Bronchial epithelial cell (primary cell): Measurements from ENCODE around the gene PCDHB4. TPM values are rescaled to one million over a fixed set of nuclear protein-coding genes. Genes with fewer than 3 reads are reported as not detected.
"Not testable (repeated sequence)": the region's sequence is repeated elsewhere in the genome, so short reads cannot be mapped to it uniquely, and the experiment has no call there.

Experiments used
- DNase-seq: peaks from one replicate; pipeline ENCODE4 v3.0.0-alpha.2; 2010; ENCODE audit warnings: low read depth
- FAIRE-seq: peaks from 2 replicates; lab custom pipeline; 2011; peaks lifted over from hg19 to GRCh38; lab: Jason Lieb, UNC
- H3K27me3 ChIP-seq: 2 replicates; pipeline ENCODE4 v1.5.1; 2011; ENCODE audit warnings: low read length; ENCODE audit not compliant: control insufficient read depth, insufficient read depth
- H3K36me3 ChIP-seq: 2 replicates; pipeline ENCODE4 v1.5.1; 2011; ENCODE audit warnings: low read length; ENCODE audit not compliant: control insufficient read depth, insufficient read depth
- H3K4me3 ChIP-seq: 2 replicates; pipeline ENCODE4 v1.5.1; 2011; ENCODE audit warnings: mild to moderate bottlenecking, low read depth, low read length, control low read depth
- CTCF ChIP-seq: IDR thresholded peaks from 2 replicates; pipeline ENCODE4 v1.5.1; 2011; ENCODE audit warnings: mild to moderate bottlenecking, moderate library complexity, low read length, control low read depth, inconsistent platforms; ENCODE audit not compliant: insufficient read depth, severe bottlenecking
- total RNA-seq: library from RNA; depleted of rRNA; stranded (reverse); fragments of >200 nt; gene quantifications from 2 replicates; pipeline ENCODE4 v1.2.1, GENCODE V29; 2014

The PCDHB4 gene
- total RNA-seq, 1 donor from 2014 or later, result not detected

DNA sequence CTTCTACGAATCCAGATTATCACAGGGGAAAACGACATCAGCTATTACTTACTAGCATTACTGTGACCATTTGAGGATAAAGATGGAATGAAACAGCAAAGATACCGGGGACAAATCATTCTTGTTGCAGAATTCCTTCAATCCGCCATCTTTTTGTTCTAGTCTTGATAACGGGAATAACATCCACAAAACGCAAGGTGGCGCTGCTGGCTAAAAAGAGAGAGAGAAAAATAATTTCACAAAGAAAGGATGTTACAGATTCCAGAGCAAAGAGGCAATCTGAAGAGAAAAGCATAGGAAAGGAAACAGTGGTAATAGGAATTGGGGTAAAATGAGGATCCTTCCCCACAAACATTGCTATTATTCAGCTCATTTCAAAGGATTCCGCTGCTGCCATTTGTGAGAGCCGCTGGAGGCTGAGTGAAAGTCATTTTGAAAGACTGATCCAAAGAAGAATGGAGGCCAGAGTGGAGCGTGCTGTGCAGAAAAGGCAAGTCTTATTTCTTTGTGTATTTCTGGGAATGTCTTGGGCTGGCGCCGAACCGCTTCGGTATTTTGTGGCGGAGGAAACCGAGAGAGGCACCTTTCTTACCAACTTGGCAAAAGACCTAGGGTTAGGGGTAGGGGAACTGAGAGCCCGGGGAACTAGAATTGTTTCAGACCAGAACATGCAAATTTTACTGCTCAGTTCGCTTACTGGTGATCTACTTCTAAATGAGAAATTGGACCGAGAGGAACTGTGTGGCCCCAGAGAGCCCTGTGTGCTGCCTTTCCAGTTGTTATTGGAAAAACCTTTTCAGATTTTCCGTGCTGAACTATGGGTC lies 51.0 kb downstream of the PCDHB4 start, which contains the start of gene PCDHB7:
Gene PCDHB7 (plus strand): TSS at position 264 of the 824 bp plus-strand sequence. CDS start 192 bp downstream, at position 456.
- no peak for DNase-seq
- no peak for FAIRE-seq
- H3K4me3 ChIP-seq, result no peak within 1 kb of the TSS
- peak; percentile 23 for TF ChIP-seq CTCF
- H3K36me3 ChIP-seq, result no peaks in the 10 kb centered on the region
- no peaks in the 10 kb centered on the region for H3K27me3 ChIP-seq

- FAIRE-seq, DNase-seq, H3K36me3 ChIP-seq, H3K27me3 ChIP-seq, H3K4me3 ChIP-seq: not testable (repeated sequence)
Observed at GRCh38 chr5:141174291-141175104, 52.9 kb downstream of the PCDHB4 start.

Other genes starting within 250 kb of the PCDHB4 start
- under 0.01 and 0.13 TPM in 2 replicates for gene PCDHA12, start 246.5 kb upstream of the PCDHB4 start, total RNA-seq
- 0.13 and 0.26 TPM in 2 replicates for gene PCDHA13, start 239.7 kb upstream of the PCDHB4 start, total RNA-seq
- gene PCDHAC1, start 195.5 kb upstream of the PCDHB4 start, total RNA-seq, result 1.6 and 1.7 TPM in 2 replicates
- gene PCDHAC2, start 155.3 kb upstream of the PCDHB4 start, total RNA-seq, result 14.1 and 16.8 TPM in 2 replicates
- gene PCDHB1, start 70.4 kb upstream of the PCDHB4 start, total RNA-seq, result not detected in 2 replicates
- gene PCDHB2, start 27.2 kb upstream of the PCDHB4 start, total RNA-seq, result 0.26 and 1.1 TPM in 2 replicates
- under 0.01 and 0.13 TPM in 2 replicates for gene PCDHB3, start 21.3 kb upstream of the PCDHB4 start, total RNA-seq
- gene PCDHB5, start 13.4 kb downstream of the PCDHB4 start, total RNA-seq, result 0.26 TPM in 2 replicates
- not detected in 2 replicates for gene PCDHB6, start 28.2 kb downstream of the PCDHB4 start, total RNA-seq
- not detected in 2 replicates for gene PCDHB7, start 50.8 kb downstream of the PCDHB4 start, total RNA-seq
- gene PCDHB8, start 56.0 kb downstream of the PCDHB4 start, total RNA-seq, result under 0.01 TPM in 2 replicates
- under 0.01 TPM in 1 of 2 replicates, not detected in the other for gene PCDHB16, start 60.6 kb downstream of the PCDHB4 start, total RNA-seq
- gene PCDHB9, start 65.3 kb downstream of the PCDHB4 start, total RNA-seq, result under 0.01 TPM in 1 of 2 replicates, not detected in the other
- 0.13 and 0.26 TPM in 2 replicates for gene PCDHB10, start 70.5 kb downstream of the PCDHB4 start, total RNA-seq
- under 0.01 and 0.26 TPM in 2 replicates for gene PCDHB11, start 77.8 kb downstream of the PCDHB4 start, total RNA-seq
- gene PCDHB12, start 86.9 kb downstream of the PCDHB4 start, total RNA-seq, result 0.13 TPM in 1 of 2 replicates, not detected in the other
- gene PCDHB13, start 92.1 kb downstream of the PCDHB4 start, total RNA-seq, result 0.26 TPM in 1 of 2 replicates, not detected in the other
- 0.26 and 0.77 TPM in 2 replicates for gene PCDHB14, start 101.5 kb downstream of the PCDHB4 start, total RNA-seq
- under 0.01 and 0.51 TPM in 2 replicates for gene PCDHB15, start 123.6 kb downstream of the PCDHB4 start, total RNA-seq
- 0.13 TPM in 1 of 2 replicates, not detected in the other for gene SLC25A2, start 182.2 kb downstream of the PCDHB4 start, total RNA-seq
- 36.3 and 74.5 TPM in 2 replicates for gene TAF7, start 199.0 kb downstream of the PCDHB4 start, total RNA-seq
- gene PCDHGA1, start 208.7 kb downstream of the PCDHB4 start, total RNA-seq, result under 0.01 and 0.26 TPM in 2 replicates
- under 0.01 and 0.26 TPM in 2 replicates for gene PCDHGA2, start 216.9 kb downstream of the PCDHB4 start, total RNA-seq
- under 0.01 and 0.13 TPM in 2 replicates for gene PCDHGA3, start 222.0 kb downstream of the PCDHB4 start, total RNA-seq
- under 0.01 and 0.26 TPM in 2 replicates for gene PCDHGB1, start 228.3 kb downstream of the PCDHB4 start, total RNA-seq
- gene PCDHGA4, start 233.2 kb downstream of the PCDHB4 start, total RNA-seq, result 0.26 and 0.53 TPM in 2 replicates
- under 0.01 and 0.26 TPM in 2 replicates for gene PCDHGB2, start 238.2 kb downstream of the PCDHB4 start, total RNA-seq
- under 0.01 and 0.13 TPM in 2 replicates for gene PCDHGA5, start 242.3 kb downstream of the PCDHB4 start, total RNA-seq
- under 0.01 and 0.77 TPM in 2 replicates for gene PCDHGB3, start 248.4 kb downstream of the PCDHB4 start, total RNA-seq